NCI-H526 treated with DMSO at 0.1 percent for 48 hours (cell line): ENCODE results near the gene DHRS13.
A peak's percentile ranks its signal among the peaks of the same experiment; 100 is the strongest.

Experiments used
- DNase-seq: peaks from one replicate; lab custom pipeline; 2025; lab: John Stamatoyannopoulos, UW

Gene DHRS13, protein sequence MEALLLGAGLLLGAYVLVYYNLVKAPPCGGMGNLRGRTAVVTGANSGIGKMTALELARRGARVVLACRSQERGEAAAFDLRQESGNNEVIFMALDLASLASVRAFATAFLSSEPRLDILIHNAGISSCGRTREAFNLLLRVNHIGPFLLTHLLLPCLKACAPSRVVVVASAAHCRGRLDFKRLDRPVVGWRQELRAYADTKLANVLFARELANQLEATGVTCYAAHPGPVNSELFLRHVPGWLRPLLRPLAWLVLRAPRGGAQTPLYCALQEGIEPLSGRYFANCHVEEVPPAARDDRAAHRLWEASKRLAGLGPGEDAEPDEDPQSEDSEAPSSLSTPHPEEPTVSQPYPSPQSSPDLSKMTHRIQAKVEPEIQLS

DNA sequence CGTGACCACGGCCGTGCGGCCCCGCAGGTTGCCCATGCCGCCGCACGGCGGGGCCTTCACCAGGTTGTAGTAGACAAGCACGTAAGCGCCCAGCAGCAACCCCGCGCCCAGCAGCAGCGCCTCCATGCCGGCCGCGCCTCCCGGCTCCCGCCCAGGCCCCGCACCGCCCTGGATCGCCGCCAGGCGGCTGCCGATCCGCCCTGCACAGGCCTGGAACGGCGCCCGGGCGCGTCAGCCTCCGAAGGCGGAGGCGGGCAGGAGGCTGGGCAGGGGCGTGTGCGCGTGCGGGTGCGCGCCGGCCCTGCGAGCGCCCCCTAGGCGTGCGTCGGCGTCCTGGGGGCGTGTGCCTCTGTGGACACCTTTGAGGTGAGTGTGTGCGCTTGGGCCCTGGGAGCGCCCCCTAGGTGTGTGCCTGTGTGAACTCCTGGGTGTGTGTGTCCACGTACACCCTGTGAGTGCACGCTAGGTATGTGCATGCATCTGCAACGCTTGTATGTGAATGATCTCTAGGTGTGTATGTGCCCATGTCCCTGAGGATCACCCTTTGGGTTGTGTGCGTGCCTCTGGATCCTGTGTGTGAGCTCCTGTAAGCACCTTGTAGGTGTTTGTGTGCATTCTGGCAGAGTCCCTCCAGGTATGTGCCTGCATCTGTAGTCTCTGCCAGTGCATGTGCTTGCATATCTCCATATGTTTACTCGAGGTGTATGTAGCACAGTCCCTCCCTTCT lies at the start of gene DHRS13:
TSS of gene DHRS13 (minus strand) at position 261 of the 727 bp plus-strand sequence. CDS start at position 126, 135 bp downstream.
- peak; percentile 97 for DNase-seq

DNA sequence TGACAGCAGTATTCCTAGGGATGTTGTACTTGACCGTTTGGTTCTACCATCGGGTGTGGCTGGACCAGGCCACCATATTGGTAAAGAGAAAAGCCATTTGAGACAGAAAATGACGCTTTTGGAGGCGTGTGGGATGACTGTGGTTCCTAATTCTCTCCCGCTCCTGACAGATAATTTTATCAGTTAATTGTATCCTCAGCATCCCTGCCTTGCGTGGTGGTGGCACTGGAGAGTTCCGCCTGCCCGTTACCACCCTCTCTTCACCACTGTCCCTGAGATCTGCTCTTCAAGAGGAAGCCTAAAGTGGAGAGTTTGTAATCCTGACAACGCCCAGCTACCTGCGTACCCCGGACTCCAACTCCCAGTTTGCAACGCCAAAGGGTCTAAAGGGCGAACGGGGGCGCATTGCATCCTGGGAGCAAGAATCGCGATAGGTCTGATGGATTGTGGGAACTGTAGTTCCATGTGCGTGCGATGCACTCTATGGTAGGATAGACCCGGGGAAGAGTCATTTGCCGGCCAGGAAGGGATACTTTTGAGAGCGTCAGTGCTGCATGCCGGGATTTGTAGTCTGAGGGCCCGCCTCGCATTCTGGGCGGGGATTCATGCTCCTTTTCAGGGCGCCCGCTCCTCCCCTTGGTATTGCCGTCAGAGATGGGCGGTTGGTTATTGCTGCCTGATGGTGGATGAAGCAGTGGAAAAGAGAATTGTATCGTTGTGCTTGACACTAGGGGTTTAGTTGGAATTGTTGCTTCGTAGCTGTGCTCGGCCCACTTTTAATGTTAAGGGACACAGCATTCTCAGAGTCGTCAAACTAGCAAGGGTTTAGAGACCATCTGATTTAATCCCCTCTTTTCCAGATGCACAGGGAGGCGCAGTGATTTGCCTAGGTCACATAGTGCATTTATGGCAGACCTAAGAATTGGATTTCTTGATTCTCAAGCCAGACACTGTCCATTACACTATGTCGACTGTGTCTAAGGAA lies 49.4 kb upstream of the DHRS13 start:
- DNase-seq: peak; percentile 100

DNA sequence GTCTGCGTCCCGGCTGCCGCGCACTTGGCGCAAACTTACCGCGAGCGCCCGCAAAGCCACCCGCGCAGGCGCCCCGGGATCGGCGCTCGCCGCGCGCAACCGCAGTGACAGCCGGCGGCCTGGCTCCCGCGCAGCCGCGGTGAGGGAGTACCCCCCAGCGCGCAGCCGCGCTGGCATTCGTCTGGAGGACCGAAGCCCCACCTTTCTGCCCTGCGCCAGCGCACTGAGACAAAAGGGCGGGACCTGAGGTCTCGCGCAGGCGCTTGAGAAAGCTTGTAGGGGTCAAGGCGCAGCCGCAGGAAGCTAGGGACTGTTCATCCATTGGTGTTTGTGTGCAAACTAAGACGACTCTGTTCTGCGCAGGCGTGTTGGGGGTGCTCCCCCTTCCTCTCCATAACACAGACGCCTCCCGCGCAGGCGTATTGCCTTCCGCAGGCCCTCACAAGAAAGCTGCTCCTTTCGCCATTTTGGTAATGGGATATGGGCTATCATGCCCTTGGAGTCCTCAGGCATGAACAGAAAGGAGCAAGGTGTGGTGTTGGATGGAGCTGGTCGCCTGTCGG lies 48.6 kb upstream of the DHRS13 start, which contains the start of gene PHF12:
TSS of gene PHF12 (minus strand) at position 91 of the 563 bp plus-strand sequence. CDS start 558 bp downstream, outside the sequence.
- DNase-seq: peak; percentile 100

DNA sequence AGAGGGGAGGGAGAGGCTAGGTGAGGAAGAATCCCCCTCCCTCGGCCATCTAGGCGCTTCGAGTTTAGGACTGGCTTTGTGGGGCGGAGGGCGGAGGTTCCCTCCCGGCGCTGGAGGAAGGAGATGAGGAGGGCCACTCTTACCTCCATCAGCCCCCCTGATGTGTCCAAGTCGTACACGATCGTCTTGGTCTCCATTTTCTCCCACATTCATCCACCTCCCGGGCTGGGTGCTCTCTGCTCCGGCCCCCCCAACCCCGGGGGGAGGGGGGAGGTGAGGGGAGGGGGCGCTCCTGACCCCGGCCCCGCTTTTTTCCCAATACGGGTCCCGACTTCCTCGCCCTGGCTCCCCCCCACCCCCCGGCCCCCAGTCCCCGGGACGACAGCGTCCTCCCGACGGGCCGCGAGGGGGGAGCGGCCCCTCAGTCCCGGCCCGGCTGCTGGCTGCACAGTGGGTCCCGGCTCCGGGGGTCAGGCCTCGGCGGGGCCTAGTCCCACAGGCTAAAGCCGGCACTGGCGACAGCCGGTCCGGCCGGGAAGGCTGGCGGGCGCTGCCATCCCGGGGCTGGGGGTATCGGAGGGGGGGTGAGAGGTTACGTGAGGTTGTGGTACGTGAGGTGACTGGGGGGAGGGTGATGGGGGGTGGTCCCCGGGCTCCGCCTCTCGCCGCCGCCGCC lies 48.0 kb upstream of the DHRS13 start:
- no peak for DNase-seq

DNA sequence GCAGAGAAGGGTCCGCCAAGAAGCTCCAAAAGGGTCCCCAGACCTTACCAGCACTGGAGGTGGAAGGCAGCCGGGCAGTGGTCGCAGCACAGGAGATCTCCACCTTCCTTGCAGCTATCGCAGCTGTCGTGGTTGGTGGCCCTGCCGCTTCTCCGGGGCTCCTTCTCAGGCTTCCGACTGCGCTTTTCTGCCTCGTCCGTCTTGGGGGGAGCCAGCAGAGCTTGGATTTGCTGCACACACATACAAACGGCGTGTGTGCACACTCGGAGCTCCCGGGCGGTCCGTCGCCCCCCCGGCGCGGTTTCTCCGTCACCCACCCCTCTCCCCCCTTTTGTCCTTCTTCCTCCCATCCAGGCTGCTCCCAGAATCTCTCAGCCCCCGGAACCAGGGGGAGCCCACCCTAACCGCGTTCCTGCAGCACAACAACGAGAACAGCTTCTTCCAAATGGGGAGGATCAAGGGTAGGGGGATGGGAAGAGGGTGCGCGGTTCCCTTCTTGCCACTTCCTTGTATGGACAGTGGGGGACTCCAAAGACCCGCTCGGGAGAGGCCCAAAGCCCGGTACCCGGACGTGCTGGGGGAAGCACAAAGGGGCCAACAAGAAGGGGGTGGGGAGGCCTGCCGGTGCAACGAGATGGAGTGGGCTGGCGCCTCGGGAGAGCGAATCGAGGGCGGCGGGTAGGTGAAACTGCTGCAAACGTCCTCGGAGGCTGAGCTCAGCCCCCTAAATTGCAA lies 47.3 kb upstream of the DHRS13 start:
- DNase-seq: peak; percentile 55

DNA sequence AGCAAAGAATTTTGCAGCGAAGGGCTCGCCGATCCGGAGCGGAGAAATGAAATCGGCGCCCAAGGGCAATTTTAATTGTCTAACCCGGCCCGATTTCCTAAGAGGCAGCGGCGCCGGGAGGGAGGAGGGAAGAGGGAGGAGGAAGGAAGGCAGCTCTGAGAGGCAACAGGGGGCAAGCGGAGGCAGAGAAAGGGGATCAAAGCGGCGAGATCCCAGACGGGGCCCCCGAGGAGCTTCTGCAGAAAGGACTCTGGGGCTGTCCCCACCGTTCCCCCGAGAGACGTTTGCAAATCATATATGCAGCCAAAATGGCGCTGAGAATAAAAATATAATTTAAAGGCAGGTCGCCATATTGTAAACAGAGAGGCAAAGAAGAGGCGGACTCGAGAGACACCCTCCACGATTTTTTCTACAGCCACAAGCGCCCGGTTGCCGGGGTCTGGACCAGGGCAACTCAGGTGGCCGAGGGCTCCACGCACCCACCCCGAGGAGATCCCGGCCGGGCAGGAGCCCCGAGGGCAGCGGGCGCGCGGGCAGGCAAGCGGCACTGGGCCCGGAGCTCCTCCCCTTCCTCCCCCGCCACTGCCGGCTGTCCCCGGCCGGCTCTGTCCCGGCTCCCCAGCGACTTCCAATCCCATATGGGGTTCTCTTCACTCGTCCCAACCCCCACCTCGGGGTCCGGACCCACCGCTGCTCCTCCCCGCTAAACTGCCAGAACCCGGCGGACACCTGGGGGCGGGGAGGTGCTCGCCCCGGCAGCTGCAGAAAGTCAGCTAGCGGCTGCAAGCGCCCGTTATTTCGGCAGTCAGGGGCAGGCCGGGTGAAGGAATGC lies 46.5 kb upstream of the DHRS13 start:
- DNase-seq: peak; percentile 76

DNA sequence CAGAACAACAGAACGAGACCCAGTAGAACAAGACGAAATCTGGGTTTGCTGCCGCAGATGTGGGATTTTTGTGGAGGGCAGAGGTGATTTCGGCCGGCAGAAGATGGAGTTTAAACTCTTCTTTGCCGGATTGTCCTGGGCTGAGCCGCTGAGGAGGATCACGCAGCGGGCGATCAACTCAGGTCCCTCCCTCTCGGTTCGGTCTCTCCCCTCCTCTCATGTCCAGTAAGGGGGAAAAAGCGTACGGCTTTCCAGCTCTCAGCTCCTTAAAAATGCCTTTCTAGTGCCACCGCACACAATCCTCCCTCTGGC lies 46.0 kb upstream of the DHRS13 start:
- no peak for DNase-seq

DNA sequence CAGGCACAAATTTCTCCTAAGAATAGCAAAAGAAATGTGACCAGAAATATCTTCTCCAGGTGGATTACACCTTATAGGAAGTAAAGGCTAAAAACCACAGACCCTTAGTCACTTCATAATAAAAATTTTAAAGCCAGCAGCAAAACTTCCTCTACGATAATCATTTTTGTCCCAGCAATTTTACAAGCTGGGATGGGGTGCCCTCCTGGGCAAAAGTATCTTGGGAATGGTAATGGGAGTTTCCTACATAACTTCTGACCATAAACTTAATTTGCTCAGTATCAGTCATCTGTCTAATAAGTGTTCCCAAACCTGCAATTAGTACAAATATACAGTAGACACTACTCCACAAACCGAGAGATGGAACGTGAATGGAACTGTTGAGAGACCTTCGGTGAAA lies 45.5 kb upstream of the DHRS13 start:
- no peak for DNase-seq

DNA sequence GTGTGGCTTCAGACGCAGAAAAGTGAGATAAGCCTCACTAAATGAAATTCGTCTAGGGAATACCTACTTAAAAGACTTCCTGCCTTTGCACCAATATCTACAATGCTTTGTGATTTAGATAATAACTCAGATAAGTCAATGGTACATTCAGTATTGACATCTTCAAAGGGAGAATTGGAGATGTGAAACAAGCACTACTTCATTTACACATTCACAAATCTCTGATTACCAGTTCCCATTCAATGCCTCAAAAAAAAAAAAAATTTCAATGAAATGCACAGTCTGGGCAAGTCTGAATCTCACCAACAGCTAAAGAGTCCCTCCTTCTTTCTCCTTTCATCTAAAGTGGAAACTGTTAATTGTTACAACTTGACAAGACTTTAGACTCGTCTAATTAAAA lies 44.8 kb upstream of the DHRS13 start:
- DNase-seq: no peak

DNA sequence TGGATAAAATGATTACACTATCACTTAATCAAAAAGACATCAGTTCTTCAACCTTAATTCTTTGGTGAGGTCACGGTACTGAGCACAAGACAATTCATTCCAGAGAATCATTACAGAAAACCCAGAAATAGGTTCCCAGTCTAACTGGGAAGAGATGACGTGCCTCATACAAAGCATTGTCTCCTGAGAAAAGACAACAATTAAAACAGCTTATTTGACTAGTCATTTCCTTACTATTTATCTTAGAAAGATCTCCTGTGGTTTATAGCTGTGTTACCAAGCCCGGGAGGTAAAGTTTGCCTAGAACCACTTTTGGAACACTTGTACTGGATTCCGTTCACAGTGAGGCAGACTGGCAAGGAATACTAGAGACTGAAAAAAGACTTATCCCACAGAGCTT lies 43.4 kb upstream of the DHRS13 start:
- no peak for DNase-seq

DNA sequence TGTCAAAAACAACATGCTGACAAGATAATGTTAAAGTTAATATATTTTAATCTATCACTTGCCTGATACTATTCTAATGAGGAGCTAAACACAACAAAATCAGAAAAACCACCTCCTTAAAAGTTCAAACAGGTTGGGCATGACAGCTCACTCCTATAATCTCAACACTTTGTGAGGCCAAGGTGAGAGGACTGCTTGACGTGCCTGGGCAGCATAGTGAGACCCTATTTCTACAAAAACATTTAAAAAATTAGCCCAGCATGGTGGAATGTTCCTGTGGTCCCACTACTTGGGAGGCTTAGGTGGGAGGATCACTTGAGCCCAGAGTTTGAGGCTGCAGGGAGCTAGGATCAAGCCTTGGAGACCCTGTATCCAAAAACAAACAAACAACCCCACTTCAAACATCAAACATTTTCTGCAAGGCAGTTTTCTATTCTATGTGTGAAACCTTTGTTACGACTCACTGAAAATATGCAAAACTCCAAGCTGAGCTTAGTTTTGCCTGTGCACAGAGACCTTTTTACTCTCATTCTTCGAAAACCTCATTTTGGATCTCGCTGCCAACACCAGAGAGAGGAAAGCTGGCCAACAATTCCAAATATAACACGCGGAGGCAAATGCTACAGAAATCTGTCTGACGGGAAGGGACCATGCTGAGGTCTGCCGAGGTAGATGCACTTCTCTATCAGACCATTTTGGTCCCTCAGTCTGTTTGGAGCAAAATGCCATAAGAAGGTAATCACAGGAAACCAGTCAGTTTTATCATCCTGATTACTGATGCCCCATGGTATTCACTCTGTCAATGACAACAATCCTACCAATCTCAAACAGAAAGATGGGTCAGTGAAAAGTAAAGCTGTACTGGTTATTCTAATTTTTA lies 42.2 kb upstream of the DHRS13 start:
- DNase-seq: peak; percentile 35

DNA sequence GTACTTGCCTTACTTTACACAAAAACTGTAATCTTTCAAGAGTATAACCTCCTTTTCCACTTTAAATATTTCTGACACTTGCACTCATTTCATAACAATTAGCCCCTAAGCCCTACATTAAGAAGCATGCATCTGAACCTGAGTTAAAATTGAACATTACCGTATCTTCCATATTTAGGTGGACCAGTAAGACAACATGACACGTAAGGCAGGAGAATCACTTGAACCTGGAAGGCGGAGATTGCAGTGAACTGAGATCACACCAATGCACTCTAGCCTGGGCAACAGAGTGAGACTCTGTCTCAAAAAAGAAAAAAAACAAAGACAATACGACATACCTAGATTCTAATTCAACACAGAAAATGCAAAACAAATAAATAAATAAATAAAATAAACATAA lies 41.5 kb upstream of the DHRS13 start:
- DNase-seq: no peak

DNA sequence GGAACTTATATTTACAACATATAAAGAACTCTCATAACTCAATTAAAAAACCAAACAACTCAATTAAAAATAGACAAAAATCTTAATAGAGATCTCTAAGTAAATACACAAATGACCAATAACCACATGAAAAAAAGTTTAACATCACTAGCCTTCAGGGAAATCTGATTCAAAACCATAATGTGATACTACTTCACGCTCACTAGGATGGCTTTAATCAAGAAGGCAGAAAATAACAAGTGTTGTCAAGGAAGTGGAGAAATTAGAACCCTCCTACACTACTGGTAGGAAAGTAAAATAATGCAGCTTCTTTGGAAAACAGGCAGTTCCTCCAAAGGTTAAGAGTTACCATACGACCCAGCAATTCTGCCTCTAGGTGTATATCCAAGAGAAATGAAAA lies 40.0 kb upstream of the DHRS13 start:
- DNase-seq: no peak

DNA sequence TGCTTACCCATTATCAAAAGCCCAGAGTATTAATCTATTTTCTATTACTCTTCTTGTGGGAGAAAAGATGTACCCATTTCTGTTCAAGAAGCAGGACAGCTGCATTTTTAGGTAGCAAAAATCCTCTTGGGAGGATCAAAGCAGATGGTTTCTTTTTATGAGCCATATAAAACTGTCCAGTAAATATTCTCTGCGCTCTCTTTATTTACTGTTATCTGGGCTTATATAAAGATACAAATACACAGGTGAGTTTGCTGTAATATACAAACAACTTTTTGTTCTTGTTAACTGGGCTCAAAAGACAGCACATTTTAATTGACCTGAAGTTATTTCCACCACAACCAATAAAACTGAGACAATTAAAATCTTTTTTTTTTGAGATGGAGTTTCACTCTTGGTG lies 38.4 kb upstream of the DHRS13 start:
- DNase-seq: no peak

DNA sequence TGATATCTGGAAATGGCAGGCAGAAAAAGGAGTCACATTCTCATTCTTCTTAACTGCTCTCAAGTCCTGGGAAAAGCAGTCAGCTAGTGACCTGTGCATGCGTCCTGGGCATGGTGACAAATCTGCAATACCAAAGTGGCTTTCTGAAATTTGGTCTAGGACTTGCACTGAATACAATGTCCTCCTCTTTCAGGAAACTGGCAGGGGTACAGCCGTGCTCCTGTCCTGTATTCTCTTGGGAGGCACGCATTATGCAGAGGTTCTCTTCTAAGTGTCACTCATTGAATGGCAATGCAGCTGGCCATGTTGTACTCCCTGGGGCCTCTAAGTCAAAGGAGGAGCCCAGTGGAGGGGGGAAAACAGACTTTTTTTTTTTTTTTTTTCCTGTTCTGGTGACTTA lies 37.8 kb upstream of the DHRS13 start:
- no peak for DNase-seq

DNA sequence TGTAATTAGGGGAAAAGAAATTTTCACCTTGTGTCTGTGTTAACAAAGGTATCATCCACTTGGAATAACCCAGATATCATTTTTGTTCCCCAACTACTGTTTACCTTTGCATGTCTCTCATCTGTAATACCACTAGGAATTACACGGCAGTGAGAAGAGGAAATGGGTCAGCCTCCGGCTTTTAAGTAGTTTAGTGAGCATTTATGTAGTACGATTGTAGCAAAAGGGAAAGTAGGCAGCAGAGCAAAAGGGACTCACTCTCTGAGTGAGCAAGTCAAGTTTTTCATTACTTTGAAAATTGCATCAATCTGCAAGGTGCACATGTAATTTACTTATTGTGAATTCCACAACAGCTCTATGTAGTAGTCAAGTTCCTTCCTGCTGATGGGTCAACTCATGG lies 37.3 kb upstream of the DHRS13 start:
- no peak for DNase-seq

DNA sequence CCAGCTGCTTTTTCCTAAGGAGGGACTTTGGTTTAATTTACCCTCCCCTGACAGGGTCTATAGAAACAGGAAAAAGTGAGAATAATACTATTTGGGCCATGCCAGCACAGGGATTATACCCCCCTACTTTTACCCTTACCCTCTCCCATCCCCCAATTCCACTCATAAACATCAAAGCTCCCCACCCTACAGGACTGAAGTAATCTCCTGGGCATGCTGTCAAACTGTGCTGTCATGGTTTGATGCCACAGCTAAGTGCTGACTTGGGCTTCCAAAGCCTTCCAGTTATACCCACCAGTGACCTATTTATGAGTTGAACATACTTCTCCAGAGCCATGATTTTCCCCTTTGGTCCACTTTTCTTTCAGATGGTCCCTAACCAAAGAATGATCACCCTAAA lies 35.7 kb upstream of the DHRS13 start:
- DNase-seq: no peak

DNA sequence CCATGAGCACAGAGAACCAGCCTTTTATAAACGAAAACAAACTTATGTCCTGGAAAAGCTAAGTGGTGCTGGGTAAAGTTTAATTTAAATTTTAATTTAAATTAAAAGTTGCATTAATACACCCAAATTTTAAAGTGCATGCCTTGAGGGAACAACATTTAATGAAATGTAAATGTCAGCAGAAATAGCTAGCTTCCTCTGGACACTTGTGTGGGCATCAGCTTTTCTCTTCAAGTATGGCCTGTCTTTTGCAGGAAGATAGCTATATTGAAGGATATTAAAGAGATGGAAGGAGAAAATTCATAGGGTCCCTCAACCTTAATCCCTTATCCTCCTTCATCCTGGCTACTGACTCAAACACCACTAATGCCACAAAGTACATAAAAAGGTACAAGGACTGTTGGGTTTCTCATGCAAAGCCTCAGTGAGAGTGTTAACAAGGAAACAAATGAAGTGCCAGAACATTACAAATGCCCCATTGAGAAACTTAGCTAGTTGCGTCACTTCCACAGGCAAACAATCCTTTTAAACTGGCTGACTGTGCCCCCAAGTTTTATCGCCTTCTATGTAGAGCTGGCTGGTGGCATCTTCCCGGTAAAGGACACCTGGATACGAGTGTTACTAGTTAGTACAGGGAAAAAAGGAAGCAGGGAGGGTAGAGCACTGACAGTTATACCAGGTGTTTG lies 34.3 kb upstream of the DHRS13 start:
- no peak for DNase-seq
